NK-92 treated with Interleukin-12 subunit alpha and Interleukin-12 subunit beta, amount 100 ng/mL, for 24 hours (cell line): ENCODE data around the gene DPPA2.
"Not testable (repeated sequence)": the region's sequence is repeated elsewhere in the genome, so short reads cannot be mapped to it uniquely, and the experiment has no call there.

ENCODE experiments used
- DNase-seq: peaks from one replicate; lab custom pipeline; 2025; lab: John Stamatoyannopoulos, UW

Gene DPPA2, protein sequence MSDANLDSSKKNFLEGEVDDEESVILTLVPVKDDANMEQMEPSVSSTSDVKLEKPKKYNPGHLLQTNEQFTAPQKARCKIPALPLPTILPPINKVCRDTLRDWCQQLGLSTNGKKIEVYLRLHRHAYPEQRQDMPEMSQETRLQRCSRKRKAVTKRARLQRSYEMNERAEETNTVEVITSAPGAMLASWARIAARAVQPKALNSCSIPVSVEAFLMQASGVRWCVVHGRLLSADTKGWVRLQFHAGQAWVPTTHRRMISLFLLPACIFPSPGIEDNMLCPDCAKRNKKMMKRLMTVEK

DNA sequence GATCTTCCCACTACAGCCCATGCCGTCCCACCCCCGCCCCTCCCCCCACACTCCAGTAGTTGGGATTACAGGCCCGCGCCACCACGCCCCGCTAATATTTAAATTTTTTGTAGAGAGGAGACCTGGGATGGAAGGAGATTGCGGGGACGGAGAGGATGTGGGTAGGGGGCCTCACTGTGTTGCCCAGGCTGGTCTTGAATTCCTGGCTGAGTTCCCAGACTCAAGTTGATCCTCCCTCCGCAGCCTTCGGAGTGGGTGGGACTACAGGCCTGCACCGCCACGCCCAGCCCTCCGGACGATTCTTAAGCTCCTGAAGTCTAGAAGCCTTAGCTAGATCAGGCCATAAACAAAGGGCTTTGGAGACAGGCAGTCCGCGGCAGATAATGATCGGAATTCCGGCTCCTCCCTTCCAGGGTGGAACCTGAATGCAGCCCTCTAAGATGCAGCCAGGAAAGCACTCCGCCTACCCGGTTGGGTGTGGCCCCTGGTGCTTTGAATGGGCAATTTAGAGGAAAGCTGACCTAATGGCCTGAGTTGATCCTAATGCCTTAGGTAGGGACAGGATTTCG, at the start of gene DPPA2:
DPPA2 (minus strand) TSS at position 356 of the 569 bp plus-strand sequence. CDS start 1,975 bp downstream, outside the sequence.
- no peak for DNase-seq

DNA sequence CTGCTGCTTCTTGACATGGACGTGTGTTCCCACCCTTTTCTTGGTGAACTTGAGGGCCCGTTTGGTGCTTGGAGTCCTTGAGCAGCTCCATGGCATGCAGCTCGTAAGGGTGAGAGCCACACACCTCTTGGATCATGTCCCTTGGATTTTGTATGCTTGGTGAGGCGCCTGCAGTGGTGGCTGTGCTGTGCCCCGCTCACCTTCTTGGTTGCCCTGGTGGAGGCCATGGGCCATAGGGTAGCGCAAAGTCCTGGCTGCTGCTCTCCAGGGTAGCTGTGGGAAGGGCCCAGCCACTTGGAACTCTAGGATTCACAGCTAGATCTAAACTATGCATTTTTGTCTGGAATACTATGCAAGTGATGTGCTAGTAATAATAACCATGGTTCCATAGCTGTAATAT, 47.8 kb upstream of the DPPA2 start:
- DNase-seq: no peak

DNA sequence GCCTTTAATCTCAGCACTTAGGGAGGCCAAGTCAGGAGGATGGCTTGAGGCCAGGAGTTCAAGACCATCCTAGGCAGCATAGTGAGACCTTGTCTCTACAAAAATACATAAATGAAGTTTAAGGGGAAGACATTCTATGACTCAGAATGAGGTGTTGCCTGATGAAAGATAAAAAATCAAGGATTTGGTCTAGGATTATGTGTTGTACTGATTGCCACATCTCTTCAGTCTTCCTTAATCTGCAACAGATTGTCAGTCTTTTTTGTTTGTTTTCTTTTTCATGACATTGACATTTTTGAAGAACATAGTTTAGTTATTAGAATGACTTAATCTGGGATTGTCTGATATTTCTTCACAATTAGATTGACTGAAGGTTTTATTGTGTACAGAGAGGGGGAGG, 47.3 kb upstream of the DPPA2 start:
- DNase-seq: no peak

DNA sequence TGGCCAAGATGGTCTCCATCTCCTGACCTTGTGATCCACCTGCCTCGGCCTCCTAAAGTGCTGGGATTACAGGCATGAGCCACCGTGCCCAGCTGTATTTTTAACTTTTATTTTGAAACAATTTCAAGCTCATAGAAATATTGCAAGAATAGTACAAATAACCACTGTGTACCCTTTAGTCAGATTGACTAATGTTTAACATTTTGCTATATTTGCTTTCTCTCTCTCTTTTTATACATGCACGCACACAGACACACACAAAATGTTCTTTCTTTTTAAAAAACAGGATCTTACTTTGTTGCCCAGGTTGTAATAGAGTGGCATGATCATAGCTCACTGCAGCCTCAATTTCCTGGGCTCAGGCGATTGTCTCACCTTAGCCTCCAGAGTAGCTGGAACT, 46.5 kb upstream of the DPPA2 start:
- DNase-seq: no peak

DNA sequence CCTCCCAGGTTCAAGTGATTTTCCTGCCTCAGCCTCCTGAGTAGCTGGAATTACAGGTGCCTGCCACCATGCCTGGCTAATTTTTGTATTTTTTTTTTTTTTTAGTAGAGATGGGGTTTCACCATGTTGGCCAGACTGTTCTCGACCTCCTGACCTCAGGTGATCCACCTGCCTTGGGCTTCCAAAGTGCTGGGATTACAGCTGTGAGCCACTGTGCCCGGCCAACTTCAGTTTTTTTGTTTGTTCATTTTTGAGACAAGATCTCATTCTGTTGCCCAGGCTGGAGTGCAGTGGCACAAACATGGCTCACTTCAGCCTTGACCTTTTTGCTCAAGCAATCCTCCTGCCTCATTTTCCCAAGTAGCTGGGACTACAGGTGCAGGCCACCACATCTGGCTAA, 42.5 kb upstream of the DPPA2 start:
- DNase-seq: not testable (repeated sequence)

DNA sequence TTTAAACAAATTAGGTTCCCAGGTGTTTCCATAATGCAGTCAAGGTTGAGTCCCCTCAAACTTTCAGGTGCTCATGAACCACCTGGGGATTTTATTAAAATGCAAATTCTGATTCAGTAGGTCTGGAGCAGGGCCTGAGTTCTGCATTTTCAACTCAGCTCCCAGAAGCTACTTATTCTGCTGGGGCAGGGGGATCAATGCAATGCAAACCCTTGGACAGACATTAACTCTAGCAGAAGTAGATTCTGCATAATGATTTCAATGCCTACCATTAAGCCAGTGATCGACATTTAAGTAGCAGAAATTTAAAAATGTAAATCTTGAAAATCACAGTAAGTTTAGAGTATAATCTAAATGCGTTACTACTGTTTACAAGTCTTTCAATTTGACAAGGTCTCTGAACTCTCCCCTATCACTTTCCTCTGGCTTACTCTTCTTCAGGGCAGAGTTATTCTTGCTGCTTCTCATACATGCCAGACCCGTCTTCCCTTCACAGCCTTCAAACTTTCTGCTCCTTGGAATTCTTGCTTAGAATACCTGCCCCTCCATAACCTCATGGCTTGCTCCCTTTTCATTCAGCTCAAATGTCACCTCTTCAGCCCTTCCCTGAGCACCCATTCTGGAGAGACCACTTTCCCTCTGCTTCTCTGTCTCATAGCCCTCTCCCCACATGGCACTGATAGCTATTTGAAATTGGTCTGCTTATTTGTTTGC, 40.3 kb upstream of the DPPA2 start:
- no peak for DNase-seq

DNA sequence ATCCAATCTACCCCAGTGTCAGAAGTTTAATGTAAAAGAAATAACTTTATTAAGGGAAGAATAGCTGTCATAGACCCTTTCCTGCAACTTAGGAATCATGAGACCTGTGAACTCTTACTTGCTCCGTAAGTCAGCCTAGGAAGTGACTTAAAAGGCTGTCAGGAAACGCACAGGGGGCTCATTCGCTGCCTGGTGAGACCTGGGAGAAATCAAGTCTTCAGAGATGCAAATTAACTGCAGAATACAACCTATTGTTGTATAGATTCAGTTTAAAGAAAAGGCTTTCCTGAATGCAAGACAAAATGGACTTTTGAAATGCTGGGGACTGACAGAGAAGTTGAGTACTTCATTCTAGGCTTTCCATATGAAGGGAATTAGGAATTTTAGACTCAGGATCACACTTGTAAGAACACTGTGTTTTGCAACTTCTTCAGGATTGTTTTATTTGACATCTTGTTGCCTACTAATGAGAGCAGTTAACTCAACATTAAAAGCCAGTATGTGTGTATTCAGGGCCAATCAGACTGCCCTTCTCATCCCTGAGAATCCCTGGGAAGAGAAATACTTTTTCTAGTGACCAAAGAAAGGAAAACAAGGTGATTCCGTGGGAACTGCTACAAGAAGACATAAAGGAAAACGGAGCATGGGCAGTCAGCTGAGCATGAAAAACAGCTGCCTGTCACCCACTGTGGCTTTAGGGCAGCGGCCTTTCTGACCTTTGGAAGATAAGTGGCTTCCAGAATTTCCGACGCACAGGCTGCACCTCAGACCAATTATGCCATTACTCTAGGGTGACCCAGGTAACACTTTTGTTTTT, 39.5 kb upstream of the DPPA2 start:
- DNase-seq: no peak

DNA sequence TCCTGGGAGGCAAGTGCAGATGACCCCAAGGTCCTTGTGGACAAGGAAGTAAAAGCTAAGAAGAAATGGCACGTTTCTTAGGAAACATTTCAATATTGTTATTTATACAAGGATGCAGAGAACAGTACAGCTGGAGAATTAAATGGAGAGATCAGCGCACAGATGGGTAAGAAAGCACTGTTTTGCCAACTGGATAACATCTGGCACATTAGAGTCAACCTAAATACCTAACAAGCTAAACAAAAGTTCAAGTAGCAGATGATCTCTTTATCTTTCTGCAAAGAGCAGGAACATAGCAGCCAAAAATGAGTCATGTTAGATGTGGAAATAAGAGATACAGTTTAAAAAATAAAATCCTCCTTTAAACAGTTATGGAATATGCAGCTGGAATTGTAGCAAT, 36.7 kb upstream of the DPPA2 start:
- no peak for DNase-seq

DNA sequence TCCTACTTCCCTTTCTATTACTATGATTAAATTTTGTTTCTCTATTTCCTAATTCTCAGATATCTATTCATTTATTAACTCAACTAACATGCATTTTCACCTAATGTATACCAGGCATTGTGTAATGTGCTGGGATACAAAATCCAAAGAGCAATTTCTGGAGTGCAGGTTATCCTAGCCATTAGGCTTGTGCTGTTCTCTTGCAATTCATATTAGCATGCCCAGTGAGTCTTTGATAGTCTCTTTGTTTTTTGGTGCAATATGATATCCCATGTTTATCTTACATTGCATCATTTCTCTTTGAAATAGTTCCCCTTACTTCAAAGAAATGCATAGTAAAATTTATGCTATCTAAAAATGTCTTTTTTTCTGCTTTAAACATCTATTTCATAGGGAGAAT, 34.9 kb upstream of the DPPA2 start:
- no peak for DNase-seq

DNA sequence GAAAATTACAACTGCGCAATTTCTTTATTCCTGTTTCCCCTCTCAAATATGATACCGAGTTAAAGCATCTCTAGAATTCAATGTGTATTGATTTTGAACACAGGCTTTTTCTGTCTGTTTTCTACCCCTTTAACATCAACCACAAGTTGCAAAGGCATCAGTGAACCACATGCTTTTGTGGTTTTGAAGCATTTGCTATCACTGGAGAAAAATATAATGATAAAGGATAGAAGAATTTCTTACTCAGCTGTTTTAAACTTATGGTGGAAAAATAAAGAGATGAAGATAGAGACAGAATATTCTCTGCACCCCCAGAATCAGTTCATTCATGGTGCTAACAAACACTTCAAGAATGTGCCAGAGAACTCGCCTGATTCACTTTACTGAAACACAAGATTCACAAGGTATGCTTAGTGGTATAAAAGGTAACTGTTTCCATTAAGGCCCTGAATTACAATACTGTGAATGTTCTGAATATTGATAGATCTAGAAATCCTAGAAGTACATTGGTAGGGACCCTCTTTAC, 30.5 kb upstream of the DPPA2 start:
- no peak for DNase-seq

DNA sequence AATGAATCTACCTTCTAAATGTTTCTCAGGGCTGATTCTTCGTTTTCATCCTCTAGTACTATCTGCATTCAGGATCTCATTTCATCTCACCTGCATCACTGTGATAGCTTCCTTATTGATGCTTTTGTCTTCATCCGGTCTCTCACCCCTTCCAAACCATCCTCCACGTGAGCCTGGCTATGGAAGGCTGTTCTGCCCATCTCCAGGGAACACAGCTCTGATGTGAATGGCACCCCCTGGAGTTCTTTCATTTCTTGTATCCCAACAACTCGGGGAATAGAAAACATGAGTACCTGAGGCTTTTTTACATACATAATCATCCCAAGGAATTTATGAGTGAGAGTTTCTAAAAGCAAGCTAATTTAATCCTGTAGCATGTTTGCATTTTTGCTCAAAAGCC, 29.8 kb upstream of the DPPA2 start:
- no peak for DNase-seq

DNA sequence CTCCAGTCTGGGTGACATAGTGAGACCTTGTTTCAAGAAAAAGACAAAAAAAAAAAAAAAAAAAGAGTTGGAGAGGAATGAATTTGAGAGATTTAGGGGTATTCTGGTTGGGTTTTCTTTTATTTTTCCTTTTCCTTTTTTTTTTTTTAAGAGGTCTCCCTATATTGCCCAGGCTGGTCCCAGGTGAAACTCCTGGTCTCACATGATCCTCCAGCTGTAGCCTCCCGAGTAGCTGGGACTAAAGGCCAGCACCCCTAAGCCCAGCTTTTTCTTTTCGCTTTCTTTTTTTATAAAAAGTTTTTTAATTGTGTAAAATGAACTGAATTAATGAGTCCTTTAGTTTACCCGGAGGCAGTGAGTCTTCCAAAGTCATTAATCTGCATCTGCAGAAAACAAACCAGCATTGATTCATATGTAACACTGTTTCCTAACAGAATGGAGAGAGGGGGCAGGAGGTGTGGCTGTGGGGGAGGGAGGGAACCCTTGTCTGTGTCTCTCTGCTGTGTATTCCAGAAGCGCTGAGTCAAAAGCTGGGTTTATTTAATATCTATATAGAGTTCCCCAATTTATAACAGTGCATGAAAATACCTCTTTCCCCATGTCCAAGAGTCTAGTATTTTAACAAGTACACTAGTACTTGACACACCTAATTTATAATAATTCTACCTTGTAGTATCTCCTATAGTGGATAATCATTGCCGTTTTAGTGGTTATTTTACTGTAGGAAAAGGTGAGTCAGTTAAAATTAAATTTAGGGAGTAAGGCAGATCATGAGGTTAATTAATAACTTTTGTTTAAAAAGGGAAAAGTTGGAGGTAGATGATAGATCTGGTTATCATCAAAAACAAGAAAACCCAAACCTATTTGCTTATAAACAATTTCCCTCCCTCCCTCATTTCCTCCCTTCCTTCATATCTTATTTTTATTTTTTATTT, 23.7 kb upstream of the DPPA2 start:
- no peak for DNase-seq

DNA sequence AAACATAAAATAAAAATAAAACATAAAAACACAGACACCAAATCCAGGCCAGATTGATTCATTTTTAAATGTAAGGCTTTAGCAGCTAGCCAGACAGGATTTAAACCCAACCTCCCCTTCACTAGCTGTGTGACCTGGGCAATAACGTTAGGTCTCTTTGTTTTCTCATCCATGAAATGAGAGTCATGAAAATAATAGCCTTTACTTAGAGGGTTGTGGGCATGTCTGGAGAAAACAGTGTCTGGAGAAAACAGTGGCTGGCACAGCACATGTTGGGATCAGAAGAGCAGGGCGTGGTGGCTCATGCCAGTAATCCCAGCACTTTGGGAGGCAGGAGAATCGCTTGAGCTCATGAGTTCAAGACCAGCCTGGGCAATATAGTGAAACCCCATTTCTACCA, 22.9 kb upstream of the DPPA2 start:
- DNase-seq: no peak

DNA sequence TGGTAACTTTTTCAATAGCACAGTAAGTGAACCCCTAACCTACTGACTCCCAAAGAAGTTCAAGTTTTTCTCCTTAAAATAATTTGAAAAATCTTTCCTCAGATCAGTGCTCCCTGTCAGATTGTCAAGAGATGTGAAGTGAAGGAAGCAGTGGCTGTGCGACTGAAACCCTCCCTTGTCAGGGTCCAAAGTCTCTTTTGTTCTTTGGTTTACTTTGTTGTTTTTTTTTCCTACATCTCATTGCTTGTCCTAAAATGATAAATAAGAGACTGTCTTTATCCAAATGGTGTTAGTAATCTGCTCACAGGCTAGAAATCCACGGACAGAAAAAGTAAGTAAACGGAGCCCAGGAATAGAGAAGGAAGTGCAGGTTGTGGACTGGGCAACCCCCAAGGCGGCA, 22.0 kb upstream of the DPPA2 start:
- no peak for DNase-seq

DNA sequence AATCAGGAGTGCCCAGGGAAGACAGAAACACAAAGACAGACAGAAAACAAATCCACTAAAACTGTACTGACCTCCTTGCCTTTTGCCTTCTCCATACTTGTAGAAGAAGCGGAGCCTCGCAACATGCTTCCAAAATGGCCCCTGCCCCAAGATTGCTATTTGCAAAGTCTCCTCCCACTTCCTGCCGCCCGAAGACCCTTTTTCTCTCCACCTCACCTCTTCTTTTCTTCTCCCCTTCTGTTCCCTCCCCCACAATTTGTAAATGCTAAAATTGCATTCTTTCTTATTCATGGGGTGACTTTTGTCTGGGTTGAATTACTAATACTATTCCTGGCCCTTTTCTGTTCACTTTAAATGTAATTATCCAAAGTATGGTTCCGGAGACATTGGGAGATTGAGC, 21.1 kb upstream of the DPPA2 start, which contains the start of gene DPPA4:
DPPA4 (minus strand) TSS at position 154 of the 400 bp plus-strand sequence; CDS start at position 125, 29 bp downstream.
- no peak for DNase-seq

DNA sequence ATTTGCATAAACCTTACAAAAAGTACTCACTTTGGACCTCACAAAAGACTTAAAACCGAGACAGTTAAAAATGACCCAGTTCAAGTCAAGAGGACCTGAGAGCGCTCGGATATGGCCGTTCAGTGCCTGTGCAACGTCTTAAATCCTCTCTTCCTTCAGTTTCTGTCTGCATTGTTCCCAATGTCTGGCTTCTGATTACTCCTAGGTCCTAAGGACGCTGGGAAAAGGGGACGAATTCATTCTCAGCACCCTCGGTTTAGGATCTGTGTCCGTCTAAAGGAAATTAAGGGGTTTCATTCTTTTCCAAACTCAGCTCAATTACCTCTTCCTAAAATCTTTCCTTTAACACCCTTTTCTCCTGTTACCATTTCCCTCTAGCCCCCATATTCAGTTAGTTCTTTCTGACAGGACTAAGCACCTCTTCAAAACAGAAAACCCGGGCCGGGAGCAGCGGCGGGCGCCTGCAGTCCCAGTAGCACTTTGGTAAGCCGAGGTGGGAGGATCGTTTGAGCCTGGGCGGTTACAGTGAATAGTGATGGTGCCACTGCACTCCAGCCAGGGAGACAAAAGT, 20.1 kb upstream of the DPPA2 start:
- DNase-seq: no peak

DNA sequence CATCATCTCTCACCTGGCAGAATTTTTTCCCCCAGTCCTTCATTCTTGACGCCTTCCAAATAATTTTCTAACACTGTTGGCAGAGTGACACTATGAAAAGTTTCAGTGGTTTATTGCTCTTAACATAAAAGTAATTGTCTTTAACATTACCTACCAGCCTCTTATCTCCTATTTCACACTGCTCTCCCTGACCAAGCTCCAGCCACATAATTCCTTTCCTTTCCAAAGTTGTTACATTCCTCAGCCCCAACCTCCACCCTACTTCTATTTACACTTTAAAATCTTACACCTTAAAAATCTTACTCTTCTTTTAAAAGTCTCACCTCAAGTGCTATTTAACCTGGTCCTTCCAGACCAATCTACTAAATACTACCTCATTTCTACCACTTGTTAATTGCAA, 18.3 kb upstream of the DPPA2 start:
- DNase-seq: no peak

DNA sequence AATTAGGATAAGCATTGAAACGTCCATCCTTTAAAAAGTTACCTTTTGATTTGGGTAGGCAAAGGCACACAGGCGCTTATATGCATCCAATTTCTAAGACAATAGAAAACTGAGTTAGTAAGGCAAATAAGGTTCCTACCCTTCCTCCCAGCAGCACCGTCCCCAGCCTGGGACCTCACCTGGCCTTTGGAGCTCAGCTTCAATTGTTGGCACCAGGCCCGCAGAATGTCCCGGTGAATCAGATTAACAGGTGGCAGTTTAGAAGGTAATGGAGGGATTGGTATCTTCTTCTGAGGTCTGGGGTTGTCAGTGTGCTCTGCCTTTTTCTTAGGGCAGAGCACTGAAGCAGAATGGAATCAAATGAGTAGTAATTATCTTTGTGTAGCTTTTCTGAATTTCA, 15.4 kb upstream of the DPPA2 start:
- no peak for DNase-seq

DNA sequence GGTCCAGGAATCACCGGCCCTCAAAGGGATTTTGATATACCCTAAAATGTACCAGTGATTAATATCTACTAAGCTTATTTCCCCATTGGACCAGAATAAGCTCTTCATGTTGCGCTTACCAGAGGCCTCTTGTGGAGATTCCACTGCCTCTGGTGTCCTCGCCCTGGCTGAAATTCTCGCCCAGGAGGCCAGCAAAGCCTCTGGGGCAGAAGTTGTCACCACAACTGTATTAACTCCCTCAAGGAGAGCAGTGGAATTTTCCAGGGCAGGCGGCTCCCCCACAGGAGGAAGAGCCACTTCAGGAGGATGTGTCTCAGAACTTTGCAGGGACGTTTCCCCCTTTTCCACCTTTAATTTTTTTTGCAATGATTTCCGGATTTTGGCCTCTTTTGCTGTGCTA, 14.1 kb upstream of the DPPA2 start:
- DNase-seq: no peak

DNA sequence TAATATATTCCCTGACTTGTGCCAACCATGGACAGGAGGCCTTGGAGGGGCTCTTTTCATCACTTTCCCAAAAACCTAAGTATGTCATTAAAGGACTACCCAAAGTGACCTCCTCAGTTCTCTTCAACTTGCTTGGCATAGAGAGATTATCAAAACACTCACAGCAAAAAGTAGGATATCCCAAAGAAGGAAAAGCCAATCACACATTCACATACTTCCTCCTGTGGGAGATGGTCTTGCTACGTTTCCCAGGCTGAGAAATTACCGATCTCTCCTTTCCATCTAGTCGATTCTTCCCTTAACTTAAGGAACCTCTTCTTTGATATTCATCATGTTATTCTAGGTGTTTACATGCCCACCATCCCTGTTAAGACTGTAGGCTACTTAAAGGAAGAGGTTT, 11.9 kb upstream of the DPPA2 start:
- DNase-seq: no peak

DNA sequence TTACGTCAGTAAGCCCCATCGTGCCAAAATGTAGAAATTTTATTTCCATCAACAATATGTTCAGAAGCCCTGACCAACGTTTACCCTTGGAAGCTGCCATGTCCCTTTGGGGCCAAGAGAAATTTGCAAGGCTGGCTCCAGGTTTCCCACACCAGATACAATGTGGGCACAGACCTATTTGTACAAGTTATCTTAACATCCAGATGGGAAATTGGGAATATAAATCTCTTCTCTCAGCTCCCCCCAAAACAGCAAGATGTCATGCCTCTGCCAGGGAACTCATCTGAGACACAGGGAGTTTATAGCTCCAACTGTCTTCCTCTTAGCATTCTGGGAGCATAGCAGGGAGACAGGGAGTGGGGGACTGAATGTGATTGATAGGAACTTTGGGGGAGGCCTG, 9.3 kb upstream of the DPPA2 start:
- DNase-seq: no peak
